Stimulated activated naive CD8-positive, alpha-beta T cell treated with anti-CD3 and anti-CD28 coated beads, Interleukin-15, amount 100 ng/mL, for 72 hours (primary cell): ENCODE measurements around the gene RTL5.

Experiments used
- ATAC-seq: fragments of 150-1000 bp; cut with Tn5 transposase; 2 replicates; pipeline ENCODE4 v1.10.0; 2021; ENCODE audit warnings: mild to moderate bottlenecking, moderate library complexity
- DNase-seq, 2 donors: peaks; one replicate each; pipeline ENCODE4 v3.0.0; 2021 to 2022
- H3K27ac Mint-ChIP-seq, 2 donors: one replicate each; pipeline ENCODE4 v1.8.0; 2022; ENCODE audit warnings: mild to moderate bottlenecking in 2 of 2, mixed read lengths in 2 of 2, moderate library complexity in 2 of 2
- H3K27me3 Mint-ChIP-seq: one replicate; pipeline ENCODE4 v1.8.0; 2022; ENCODE audit warnings: mixed read lengths
- H3K4me1 Mint-ChIP-seq: one replicate; pipeline ENCODE4 v1.8.0; 2022; ENCODE audit warnings: mild to moderate bottlenecking, mixed read lengths
- H3K4me3 Mint-ChIP-seq, 2 donors: one replicate each; pipeline ENCODE4 v1.8.0; 2022; ENCODE audit warnings: mild to moderate bottlenecking in 2 of 2, mixed read lengths in 2 of 2, moderate library complexity in 1 of 2
- H3K9me3 Mint-ChIP-seq, 2 donors: one replicate each; pipeline ENCODE4 v1.8.0; 2022; ENCODE audit warnings: mixed read lengths in 2 of 2

Gene RTL5

DNA sequence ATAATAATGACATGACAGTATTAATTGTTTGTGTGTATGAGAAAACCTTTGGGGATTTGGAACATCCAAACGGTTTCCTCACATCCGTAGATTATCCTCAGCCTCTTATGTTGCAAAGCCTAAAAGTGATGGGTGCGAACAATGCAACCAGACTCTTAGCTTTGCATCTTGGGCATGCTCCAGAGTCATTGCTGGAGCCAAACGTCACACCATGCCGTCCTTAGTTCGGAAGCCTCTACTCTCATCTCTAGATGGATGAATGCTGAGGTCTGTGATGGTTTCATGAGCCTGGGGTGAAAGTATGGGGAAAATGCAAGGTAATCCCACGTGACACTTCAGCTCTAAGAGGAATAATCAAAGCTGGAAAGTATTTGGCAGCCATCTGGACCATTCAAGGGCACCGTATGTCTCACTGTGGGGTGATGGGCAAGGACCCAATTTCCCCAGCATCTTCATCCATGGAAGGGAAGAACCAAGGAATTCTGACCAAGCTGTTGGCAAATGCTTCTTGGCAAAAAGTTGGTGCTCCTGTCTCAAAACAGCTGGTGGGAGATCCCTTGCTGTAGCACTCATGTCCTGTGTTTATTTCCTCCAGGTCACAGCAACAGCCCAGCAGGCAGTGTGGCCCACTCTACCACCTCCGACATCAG lies 6.3 kb upstream of the RTL5 start:
- peaks cover 51% of the 10 kb centered on the region for H3K27me3 Mint-ChIP-seq
- no peak overlapping the region for H3K27ac Mint-ChIP-seq
- DNase-seq (no peak), ATAC-seq (no peak)
- H3K4me3 Mint-ChIP-seq = no peak overlapping the region
- H3K4me1 Mint-ChIP-seq = peaks cover 12% of the 10 kb centered on the region
- no peaks in the 10 kb centered on the region for H3K9me3 Mint-ChIP-seq

DNA sequence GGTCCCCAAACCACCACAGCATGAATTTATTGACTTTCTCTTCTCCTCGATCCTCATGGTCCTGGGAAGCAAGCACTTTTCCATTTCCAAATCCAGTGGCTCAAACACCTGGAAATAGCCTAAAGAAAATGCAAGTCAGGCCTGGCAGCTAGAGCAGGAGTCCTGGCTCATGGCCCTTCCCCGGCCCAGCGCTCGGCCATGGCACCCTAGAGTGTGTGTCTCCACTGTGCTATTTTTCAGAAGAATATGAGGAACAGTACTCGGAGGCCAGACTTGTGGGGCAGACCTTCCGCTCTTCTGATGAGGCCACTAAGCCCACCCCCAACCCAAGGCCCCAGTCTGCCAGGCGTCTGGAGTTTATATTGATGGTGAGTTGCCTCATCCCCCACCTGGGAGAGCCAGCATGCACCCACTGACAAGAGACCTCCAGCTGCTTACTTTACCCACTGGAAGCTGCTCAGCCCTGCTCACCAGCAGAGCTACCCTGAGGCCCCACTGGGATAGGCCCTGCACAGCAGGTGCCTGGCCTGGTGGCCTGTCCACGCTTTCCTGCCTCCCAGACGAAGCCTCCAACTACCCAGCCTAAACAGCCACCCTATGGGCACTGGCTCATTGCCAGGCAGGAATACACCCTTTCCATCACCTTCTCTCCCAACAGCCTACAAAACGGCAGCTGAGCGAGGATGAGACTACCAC lies 2.3 kb upstream of the RTL5 start:
- peaks cover 6% of the 10 kb centered on the region for H3K4me1 Mint-ChIP-seq
- H3K4me3 Mint-ChIP-seq = no peak overlapping the region
- H3K9me3 Mint-ChIP-seq = no peaks in the 10 kb centered on the region
- no peak overlapping the region for H3K27ac Mint-ChIP-seq
- H3K27me3 Mint-ChIP-seq = peaks cover 62% of the 10 kb centered on the region
- ATAC-seq (no peak), DNase-seq (no peak)

DNA sequence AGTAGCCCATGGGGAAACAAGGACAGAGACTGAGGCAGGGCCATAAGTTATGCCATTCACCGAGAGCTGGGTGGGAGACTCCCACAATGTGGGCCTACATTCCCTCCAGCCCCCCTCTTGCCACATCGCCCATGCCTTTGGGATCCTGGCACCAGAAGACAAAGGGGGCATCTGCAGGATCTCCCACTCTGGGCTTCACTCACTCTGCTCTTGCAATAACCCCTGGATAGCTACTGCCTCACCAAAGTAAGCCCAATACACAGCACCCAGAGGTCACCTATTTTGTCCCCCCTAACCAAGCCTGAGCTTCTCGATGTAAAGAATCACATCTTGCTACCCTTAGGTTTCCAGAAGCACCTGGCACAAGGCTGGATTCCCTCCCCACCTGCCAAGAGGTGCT lies 741 bp upstream of the RTL5 start:
- ATAC-seq (no peak), DNase-seq (no peak)
- peaks cover 6% of the 10 kb centered on the region for H3K4me1 Mint-ChIP-seq
- H3K27me3 Mint-ChIP-seq = peaks cover 67% of the 10 kb centered on the region
- H3K9me3 Mint-ChIP-seq = no peaks in the 10 kb centered on the region
- no peak overlapping the region for H3K27ac Mint-ChIP-seq
- H3K4me3 Mint-ChIP-seq = peak overlapping the region in 1 of 2 donors; percentile 18

DNA sequence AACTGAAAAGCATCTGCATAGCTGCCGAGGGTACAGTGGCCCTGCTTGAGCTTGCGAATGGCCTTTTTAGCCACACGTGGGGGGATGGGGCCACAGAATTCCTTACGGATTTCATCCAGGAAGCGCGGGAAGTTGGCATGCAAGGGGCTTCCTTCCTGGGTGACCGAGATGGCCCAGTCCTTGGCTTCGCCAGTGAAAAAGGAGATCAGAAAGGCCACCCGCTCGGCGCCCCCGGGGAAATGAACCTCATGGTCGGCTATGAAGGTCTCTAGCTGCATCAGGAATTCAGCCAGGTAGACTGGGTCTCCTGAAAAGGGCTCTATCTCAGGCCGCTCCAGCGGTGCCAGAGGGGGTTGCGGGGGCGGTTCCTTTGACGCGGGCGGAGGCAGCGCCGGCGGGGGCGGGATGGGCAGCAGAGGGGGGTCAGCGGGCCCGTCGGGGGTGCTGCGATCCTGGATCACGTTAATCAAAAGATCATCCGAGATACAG lies 909 bp downstream of the RTL5 start:
- H3K4me3 Mint-ChIP-seq = peak overlapping the region in 1 of 2 donors; percentile 73
- DNase-seq (no peak), ATAC-seq (no peak)
- H3K27me3 Mint-ChIP-seq = peaks cover 67% of the 10 kb centered on the region
- H3K9me3 Mint-ChIP-seq = no peaks in the 10 kb centered on the region
- peaks cover 12% of the 10 kb centered on the region for H3K4me1 Mint-ChIP-seq
- no peak overlapping the region for H3K27ac Mint-ChIP-seq

DNA sequence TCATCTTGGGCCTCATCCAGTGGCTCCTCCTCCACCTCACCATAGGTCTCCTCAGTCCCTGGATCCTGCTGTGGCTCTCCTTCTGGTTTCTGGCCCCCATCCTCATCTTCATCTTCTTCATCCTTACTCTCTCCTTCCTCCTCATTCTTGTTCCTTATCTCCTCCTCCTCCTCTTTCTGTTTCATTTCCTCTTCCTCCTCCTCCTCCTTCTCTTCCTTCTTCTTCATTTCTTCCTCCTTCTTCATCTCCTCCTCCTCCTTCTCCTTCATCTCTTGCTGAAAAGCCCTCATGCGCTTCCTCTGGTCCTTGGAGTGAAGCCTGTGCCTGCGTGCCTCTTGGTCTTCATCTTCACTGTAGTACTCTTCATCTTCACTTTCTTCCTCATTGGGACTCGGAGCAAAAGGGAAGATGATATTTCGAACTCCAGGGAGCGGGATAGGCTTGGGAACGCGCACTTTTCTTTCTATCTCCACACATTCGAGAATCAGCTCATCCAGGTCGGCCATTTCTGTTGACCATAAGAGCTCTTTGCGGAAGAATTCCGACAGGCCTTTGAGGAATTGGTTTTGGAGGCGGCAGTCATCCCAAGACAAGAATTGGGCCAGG lies 1.5 kb downstream of the RTL5 start:
- no peak overlapping the region for H3K27ac Mint-ChIP-seq
- H3K27me3 Mint-ChIP-seq = peaks cover 68% of the 10 kb centered on the region
- DNase-seq (no peak), ATAC-seq (no peak)
- H3K9me3 Mint-ChIP-seq = no peaks in the 10 kb centered on the region
- no peak overlapping the region for H3K4me3 Mint-ChIP-seq
- peaks cover 12% of the 10 kb centered on the region for H3K4me1 Mint-ChIP-seq

DNA sequence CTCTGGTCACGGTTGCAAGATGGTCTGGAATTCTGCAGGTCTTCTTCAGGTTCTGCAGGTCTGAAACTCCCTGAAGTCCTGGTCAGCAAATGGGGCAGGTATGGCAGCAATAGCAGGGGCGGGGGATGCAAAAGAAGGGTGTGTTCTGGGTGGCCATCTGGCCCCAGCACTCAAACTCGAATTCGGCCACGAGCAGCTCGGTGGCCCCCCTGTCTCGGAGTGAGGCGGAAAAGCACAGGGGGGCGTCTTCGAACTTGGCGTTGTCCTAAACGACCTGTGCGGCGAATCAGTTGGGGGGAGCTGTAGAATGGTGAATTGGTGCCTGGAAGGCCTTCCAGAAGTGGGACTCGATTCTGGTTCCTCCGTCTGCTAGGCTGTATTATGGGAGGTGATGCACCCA lies 2.1 kb downstream of the RTL5 start:
- Mint-ChIP-seq H3K4me1 (peaks cover 12% of the 10 kb centered on the region), H3K27me3 (peaks cover 68% of the 10 kb centered on the region), H3K9me3 (no peaks in the 10 kb centered on the region), H3K4me3 (no peak overlapping the region), H3K27ac (peak overlapping the region in 1 of 2 donors; percentile 16)
- no peak for ATAC-seq
- no peak for DNase-seq

DNA sequence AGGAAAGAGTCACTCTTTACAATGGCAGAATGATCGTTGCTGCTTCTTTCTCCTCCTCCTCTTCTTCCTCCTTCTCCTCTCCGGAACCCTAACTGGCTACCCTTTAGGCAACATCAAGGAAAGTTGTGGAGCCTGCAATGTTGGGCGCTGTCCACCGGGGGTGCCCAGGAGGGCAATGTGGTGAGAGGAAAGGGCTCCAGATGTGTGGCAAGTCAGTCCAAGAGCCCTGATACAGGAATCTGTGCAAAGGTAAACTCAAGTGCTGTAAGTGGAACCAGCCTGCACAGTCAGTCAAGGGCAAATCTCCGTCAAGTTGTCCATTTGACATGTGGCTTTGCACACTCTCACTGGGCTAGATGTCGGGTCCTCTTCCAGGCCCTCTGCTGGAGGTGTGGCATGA lies 2.8 kb downstream of the RTL5 start:
- Mint-ChIP-seq H3K4me3 (no peak overlapping the region), H3K9me3 (no peaks in the 10 kb centered on the region), H3K27ac (no peak overlapping the region), H3K4me1 (peaks cover 12% of the 10 kb centered on the region), H3K27me3 (peaks cover 69% of the 10 kb centered on the region)
- ATAC-seq (no peak), DNase-seq (peak in 1 of 2 donors; percentile 24)

DNA sequence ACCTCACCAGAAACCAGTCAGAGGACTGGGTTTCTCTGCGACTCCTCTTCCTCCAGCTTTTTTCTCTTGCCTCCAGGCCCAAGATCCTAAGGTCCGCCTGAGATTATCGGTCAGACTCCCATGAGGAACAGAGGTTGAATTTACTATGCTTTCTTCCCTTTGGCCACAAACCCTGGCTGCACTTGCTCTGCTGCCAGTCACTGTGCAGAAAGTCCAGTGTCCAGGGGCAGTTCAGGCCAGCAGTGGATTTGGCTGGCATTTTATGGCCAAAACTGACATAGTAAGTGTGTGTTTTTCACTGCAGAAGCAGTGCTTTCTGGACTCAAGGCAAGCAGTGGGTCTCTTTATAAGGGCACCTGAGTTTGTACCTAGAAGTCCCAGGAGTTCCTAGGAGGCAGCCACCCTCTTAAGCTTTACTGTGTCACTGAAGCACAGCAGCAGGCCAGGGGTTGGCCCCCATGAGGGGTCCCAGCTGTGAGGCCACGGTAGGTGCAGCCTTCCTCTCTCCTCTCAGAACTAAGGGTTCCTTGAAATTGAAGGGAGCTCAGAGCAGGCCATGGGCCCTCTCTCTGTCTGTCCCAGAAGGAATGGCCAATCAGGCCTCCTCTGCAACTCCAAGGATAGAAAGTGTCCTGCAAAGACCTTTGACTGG lies 3.4 kb downstream of the RTL5 start:
- no peaks in the 10 kb centered on the region for H3K9me3 Mint-ChIP-seq
- ATAC-seq = no peak
- DNase-seq = no peak
- H3K4me1 Mint-ChIP-seq = peaks cover 12% of the 10 kb centered on the region
- peaks cover 63% of the 10 kb centered on the region for H3K27me3 Mint-ChIP-seq
- H3K27ac Mint-ChIP-seq = no peak overlapping the region
- H3K4me3 Mint-ChIP-seq = no peak overlapping the region

DNA sequence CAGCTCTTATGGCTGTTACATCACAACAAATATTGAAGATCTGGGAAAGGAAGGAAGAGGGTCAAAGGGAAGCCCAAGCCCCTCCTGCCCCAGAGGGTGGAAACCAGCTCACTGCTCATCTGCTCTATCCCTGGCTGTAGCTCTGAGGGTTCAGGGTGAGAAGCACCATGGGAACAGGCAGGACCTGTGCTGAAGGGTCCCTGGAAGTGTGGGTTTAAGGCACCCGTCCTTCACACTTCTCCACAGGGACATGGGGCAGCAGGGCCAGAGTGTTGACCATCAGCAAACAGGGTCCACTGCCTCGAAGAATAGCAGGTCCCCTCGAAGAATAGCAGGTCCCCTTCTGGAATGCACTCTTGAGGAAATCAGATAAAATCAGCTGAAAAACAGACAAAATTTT lies 4.4 kb downstream of the RTL5 start:
- Mint-ChIP-seq H3K27ac (no peak overlapping the region), H3K4me1 (peaks cover 11% of the 10 kb centered on the region), H3K4me3 (no peak overlapping the region), H3K9me3 (no peaks in the 10 kb centered on the region), H3K27me3 (peaks cover 53% of the 10 kb centered on the region)
- DNase-seq (no peak), ATAC-seq (no peak)

DNA sequence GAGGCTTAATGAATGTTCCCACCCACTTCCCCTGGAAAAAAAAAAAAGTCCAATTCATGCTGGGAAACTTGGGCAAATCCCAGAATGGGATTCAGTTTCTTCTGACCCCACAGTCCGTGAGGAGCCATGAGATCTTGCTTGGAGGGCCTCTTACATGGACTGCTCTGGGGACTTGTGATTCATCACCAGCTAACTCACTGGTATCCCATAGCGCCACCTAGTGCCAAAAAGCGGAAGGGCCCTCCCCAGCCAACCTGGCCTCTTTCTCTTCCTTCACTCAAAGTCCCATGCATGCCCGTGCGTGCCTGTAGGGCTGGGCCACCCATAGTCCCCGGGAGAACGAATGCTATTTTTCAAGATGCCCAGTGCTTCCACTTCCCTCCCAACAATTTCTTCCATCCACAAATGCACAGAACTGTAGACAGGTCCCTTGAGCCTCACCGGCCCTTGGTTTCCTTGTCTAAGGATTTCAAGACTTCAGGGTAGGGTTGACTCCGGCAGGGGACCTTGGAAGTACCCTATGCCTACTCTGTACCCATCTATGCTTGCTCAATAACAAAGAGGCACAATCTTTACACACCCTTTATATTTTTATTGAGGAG lies 5.1 kb downstream of the RTL5 start:
- DNase-seq = peak; percentile 74 to 76
- Mint-ChIP-seq H3K4me1 (peaks cover 6% of the 10 kb centered on the region), H3K27ac (no peak overlapping the region), H3K4me3 (no peak overlapping the region), H3K27me3 (peaks cover 47% of the 10 kb centered on the region), H3K9me3 (no peaks in the 10 kb centered on the region)
- ATAC-seq = peak; percentile 86

DNA sequence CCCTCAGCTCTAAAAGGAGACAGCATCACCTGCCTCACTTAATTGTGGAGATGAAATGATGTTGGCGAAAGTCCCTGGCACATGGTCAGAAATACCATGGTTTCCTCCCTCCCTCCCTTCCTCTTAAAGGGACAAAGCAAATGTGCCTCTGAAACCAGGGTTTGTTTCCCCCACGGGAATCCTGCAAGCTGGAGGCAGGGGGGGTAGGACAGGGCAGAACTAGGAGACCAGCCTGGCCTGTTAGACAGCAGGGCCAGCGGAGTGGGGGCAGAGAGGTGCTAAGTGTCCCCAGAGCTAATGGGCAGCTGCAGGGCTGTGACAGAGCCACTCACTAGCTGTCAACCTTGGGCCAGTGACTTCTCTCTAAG lies 5.7 kb downstream of the RTL5 start:
- Mint-ChIP-seq H3K4me1 (peaks cover 11% of the 10 kb centered on the region), H3K27me3 (peaks cover 44% of the 10 kb centered on the region), H3K9me3 (no peaks in the 10 kb centered on the region), H3K4me3 (no peak overlapping the region), H3K27ac (no peak overlapping the region)
- DNase-seq = no peak
- no peak for ATAC-seq

DNA sequence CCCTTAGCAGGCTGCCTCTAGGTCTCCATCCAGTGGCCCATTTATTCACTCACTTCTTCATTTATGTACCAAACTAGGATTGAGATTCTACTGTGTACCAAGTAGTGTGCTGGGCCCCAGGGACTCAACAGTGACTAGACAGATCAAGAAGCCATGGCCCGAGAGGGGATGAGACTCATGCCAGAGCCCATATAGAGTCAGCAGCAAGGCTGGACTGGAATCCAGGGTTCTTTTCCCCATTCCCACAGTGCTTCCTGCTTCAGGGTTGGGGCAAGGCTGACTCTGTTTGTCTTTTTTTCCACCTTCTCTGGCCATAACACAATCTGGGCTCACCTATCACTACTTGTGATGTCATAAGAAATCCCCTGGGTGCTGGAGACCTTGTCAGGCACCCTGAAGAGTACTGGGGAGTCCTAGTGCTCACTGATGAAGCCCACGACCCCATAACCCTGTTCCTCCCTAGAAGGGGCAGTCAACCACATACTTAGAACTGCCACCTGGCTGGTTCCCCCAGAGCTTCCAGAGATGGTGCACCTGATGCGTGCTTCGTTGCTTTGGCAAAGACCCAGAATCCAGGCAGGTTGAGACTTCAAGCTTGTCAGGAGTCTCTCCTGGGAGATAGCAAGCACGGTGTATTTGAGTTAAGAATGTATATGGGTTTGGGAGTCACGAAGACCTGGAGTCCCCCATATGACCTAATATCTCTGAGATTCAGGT lies 6.2 kb downstream of the RTL5 start:
- Mint-ChIP-seq H3K9me3 (no peaks in the 10 kb centered on the region), H3K4me3 (no peak overlapping the region), H3K27ac (no peak overlapping the region), H3K27me3 (peaks cover 44% of the 10 kb centered on the region), H3K4me1 (peaks cover 13% of the 10 kb centered on the region)
- ATAC-seq (no peak), DNase-seq (no peak)

DNA sequence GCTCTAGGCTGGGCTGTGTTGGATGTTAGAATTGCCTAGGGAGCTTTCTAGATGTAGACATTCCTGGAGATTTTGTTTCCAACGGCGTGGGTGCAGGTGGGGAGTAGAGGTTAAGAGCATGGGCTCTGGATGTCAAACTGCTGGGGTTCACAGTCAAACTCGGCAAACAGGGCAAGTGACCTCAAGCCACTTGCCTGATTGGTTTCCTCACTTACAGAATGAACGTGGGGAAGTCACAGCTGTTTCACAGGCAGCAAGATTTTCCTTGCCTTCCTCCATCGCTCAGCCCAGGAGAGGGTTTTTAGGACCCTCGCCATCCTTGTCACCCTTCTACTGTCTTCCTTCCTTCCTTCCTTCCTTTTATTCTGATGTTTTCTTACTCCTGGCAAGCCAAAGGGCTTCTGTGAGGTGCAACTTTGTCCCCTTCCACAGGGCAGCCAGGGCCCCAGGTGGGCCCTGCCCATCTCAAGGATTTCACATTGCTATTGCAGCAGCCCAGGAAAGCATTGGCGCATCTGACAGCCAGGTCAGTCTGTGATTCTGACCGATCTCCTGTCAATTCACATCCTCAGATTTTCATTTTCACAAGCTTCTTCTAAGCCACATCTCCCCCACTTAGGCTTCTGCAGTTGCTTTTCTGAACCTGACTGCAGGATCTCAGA lies 7.0 kb downstream of the RTL5 start:
- no peaks in the 10 kb centered on the region for H3K9me3 Mint-ChIP-seq
- DNase-seq (no peak), ATAC-seq (no peak)
- no peak overlapping the region for H3K27ac Mint-ChIP-seq
- peaks cover 13% of the 10 kb centered on the region for H3K4me1 Mint-ChIP-seq
- peaks cover 44% of the 10 kb centered on the region for H3K27me3 Mint-ChIP-seq
- no peak overlapping the region for H3K4me3 Mint-ChIP-seq

DNA sequence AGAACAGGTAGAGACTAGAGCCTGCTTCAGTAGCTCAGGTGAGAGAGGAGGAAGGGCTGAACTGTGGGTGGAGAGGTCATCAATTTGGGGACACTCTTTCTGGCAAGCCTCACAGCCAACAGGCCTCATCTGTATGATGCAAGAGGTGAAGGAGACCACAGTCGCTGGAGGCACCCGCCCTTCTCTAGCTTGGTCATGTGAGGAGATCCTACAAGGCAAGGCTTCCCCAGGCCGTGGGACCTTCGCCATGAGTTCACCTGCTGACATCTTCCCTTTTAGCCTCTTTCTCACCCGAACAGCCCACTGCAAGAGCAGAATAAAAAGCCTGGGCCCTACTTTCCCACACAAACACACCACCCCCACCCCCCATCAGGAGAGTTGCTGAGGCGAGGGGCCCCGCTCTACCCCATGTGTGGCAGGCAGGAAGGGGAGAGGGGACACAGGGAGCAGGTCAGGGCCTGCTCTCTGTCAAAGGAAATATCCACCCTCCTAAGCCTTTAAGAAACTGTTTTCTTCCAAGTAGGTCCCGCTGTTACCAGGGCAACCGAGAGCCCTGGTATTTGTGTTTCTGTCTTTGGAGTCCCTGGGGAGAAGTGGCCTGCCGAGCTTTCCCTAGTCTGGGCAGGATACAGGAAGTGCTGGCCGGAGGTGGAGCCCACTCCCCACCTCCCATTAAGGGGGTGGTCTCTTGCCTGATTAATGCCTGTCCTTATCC lies 8.1 kb downstream of the RTL5 start:
- DNase-seq = no peak
- Mint-ChIP-seq H3K9me3 (no peaks in the 10 kb centered on the region), H3K4me1 (peaks cover 13% of the 10 kb centered on the region), H3K27ac (no peak overlapping the region), H3K27me3 (peaks cover 35% of the 10 kb centered on the region), H3K4me3 (no peak overlapping the region)
- ATAC-seq = no peak
